ENCODE measurements around the gene GHR. TPM values are rescaled to one million over a fixed set of nuclear protein-coding genes. Genes with fewer than 3 reads are reported as not detected.

GHR gene
- total RNA-seq, 2 donors from 2014 or later, result 6.4 to 12.8 TPM

- no peak for DNase-seq (ENCODE audit: low spot score)
- no peak for ATAC-seq (ENCODE audit: insufficient number of reproducible peaks, low FRiP score, low read depth)
- Histone ChIP-seq H3K4me3 (no peak overlapping the region), H3K36me3 (no peaks in the 10 kb centered on the region), H3K9me3 (no peaks in the 10 kb centered on the region), H3K4me1 (ENCODE audit: control insufficient read depth in 1 of 2, low read depth in 2 of 2) (peaks cover 8 to 34% of the 10 kb centered on the region in 2 donors), H3K27ac (no peak overlapping the region), H3K27me3 (replicated peaks; ENCODE audit: insufficient read depth) (no peaks in the 10 kb centered on the region)
- TF ChIP-seq, protein P1, sequence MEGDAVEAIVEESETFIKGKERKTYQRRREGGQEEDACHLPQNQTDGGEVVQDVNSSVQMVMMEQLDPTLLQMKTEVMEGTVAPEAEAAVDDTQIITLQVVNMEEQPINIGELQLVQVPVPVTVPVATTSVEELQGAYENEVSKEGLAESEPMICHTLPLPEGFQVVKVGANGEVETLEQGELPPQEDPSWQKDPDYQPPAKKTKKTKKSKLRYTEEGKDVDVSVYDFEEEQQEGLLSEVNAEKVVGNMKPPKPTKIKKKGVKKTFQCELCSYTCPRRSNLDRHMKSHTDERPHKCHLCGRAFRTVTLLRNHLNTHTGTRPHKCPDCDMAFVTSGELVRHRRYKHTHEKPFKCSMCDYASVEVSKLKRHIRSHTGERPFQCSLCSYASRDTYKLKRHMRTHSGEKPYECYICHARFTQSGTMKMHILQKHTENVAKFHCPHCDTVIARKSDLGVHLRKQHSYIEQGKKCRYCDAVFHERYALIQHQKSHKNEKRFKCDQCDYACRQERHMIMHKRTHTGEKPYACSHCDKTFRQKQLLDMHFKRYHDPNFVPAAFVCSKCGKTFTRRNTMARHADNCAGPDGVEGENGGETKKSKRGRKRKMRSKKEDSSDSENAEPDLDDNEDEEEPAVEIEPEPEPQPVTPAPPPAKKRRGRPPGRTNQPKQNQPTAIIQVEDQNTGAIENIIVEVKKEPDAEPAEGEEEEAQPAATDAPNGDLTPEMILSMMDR (IDR thresholded peaks at IDR 0.05), result no peak
Observed at GRCh38 chr5:42595597-42595996, 172.4 kb downstream of the GHR start.

GRCh38 chr5:42596817-42597216 lies 173.6 kb downstream of the GHR start:
- no peak overlapping the region for H3K4me3 ChIP-seq
- H3K27ac ChIP-seq, result no peak overlapping the region
- H3K27me3 ChIP-seq (replicated peaks; ENCODE audit: insufficient read depth), result no peaks in the 10 kb centered on the region
- H3K4me1 ChIP-seq (ENCODE audit: control insufficient read depth in 1 of 2, low read depth in 2 of 2), result peaks cover 7 to 22% of the 10 kb centered on the region in 2 donors
- DNase-seq (ENCODE audit: low spot score) (no peak), ATAC-seq (ENCODE audit: insufficient number of reproducible peaks, low FRiP score, low read depth) (no peak)
- TF ChIP-seq, protein P1 (IDR thresholded peaks at IDR 0.05), result no peak
- H3K36me3 ChIP-seq, result no peaks in the 10 kb centered on the region
- no peaks in the 10 kb centered on the region for H3K9me3 ChIP-seq

DNA sequence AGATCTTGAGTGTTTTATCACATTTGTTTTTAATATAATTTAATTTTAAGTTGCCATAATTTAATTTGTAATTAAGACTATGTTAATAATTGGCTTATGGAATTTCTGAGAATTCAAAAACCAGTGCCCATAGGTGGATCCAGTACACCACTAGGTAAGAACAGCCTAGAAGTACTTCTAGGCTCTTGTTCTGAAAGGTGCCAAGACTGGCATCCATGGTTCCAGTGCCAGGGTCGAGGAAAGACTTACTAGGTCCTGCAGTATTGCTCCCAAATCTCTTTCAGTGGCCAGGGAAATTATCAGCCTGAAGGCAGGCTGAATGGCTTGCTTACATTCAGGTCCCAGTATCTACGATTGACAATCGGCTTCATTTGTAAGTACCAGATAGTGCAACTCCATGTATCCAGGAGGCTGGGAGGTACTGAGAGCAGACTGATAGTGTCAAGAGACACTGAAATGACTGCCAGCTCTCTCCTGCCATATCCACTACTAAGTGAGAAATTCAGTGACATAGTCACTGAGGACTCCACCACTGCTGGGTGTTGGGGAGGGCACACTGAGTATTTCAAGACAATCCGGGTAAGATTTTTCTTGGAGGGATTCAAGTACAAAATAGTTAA lies 174.2 kb downstream of the GHR start:
- ATAC-seq (ENCODE audit: insufficient number of reproducible peaks, low FRiP score, low read depth) (no peak), DNase-seq (ENCODE audit: low spot score) (no peak)
- H3K9me3 ChIP-seq, result no peaks in the 10 kb centered on the region
- H3K27me3 ChIP-seq (replicated peaks; ENCODE audit: insufficient read depth), result no peaks in the 10 kb centered on the region
- H3K36me3 ChIP-seq, result no peaks in the 10 kb centered on the region
- no peak overlapping the region for H3K27ac ChIP-seq
- TF ChIP-seq, protein P1 (IDR thresholded peaks at IDR 0.05), result no peak
- peaks cover 7 to 20% of the 10 kb centered on the region in 2 donors for H3K4me1 ChIP-seq (ENCODE audit: control insufficient read depth in 1 of 2, low read depth in 2 of 2)
- no peak overlapping the region for H3K4me3 ChIP-seq

DNA sequence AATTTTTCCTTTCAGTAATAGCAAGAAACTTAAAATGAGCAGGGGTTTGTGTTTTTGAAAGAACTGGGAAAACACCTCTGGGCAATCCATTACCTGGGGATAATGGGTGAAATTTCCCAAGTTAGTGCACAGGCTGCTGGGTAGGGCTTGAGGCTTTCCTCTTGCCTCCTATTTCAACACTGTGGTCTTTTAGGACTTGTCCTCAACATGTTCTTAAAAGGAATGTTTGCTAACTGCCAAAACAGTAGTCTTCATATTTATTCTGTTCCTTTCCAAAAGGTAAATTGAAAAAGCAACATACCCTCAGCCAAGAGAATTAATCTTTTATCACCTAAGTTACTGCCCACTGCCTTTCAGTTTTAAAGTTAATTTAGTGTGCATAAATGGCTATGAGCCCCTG lies 175.1 kb downstream of the GHR start:
- Histone ChIP-seq H3K9me3 (no peaks in the 10 kb centered on the region), H3K36me3 (no peaks in the 10 kb centered on the region), H3K4me1 (ENCODE audit: control insufficient read depth in 1 of 2, low read depth in 2 of 2) (peaks cover 7 to 20% of the 10 kb centered on the region in 2 donors), H3K27me3 (replicated peaks; ENCODE audit: insufficient read depth) (no peaks in the 10 kb centered on the region), H3K27ac (no peak overlapping the region), H3K4me3 (no peak overlapping the region)
- TF ChIP-seq, protein P1 (IDR thresholded peaks at IDR 0.05), result no peak
- ATAC-seq (ENCODE audit: insufficient number of reproducible peaks, low FRiP score, low read depth) (no peak), DNase-seq (ENCODE audit: low spot score) (no peak)

DNA sequence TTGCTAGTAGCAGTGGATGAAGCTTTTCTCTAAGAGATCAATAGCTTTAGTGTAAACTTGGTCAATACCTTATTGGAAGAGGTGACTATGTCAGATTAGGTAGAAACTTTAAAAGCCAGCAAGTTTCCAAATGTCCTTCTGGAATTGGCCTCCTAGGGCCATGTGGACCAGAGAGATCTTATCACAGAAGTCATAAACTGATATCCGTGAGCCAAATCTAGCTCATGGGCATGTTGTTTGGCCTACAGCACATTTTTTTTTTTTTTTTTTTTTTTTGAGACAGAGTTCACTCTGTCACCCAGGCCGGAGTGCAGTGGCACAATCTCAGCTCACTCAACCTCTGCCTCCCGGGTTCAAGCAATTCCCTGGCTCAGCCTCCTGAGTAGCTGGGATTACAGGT lies 175.9 kb downstream of the GHR start:
- H3K27me3 ChIP-seq (replicated peaks; ENCODE audit: insufficient read depth), result no peaks in the 10 kb centered on the region
- H3K4me3 ChIP-seq, result no peak overlapping the region
- no peak overlapping the region for H3K27ac ChIP-seq
- H3K4me1 ChIP-seq (ENCODE audit: control insufficient read depth in 1 of 2, low read depth in 2 of 2), result peaks cover 7 to 20% of the 10 kb centered on the region in 2 donors
- no peaks in the 10 kb centered on the region for H3K9me3 ChIP-seq
- TF ChIP-seq, protein P1 (IDR thresholded peaks at IDR 0.05), result no peak
- no peaks in the 10 kb centered on the region for H3K36me3 ChIP-seq
- no peak for DNase-seq (ENCODE audit: low spot score)
- no peak for ATAC-seq (ENCODE audit: insufficient number of reproducible peaks, low FRiP score, low read depth)
